Mucosa of descending colon (tissue), 3 donors: Measurements from ENCODE around the gene LCE2B. TPM values are rescaled to one million over a fixed set of nuclear protein-coding genes. Genes with fewer than 3 reads are reported as not detected.
"Not testable (repeated sequence)": the region's sequence is repeated elsewhere in the genome, so short reads cannot be mapped to it uniquely, and the experiment has no call there.

Experiments used
- ATAC-seq: fragments of 200-7000 bp; cut with Tn5 transposase; one replicate; pipeline ENCODE4 v1.9.1; 2020; ENCODE audit warnings: mild to moderate bottlenecking, moderate library complexity
- DNase-seq, 3 donors: peaks; one replicate each; pipeline ENCODE4 v3.0.0-alpha.2; 2020
- H3K36me3 ChIP-seq: fragments of 200-600 bp; one replicate; pipeline ENCODE4 v1.8.0; 2021; ENCODE audit warnings: low read depth, mild to moderate bottlenecking
- H3K4me1 ChIP-seq: fragments of 200-600 bp; one replicate; pipeline ENCODE4 v1.8.0; 2021; ENCODE audit warnings: low read depth, mild to moderate bottlenecking
- H3K4me3 ChIP-seq: fragments of 200-600 bp; one replicate; pipeline ENCODE4 v1.8.0; 2021; ENCODE audit warnings: mild to moderate bottlenecking
- H3K9me3 ChIP-seq: fragments of 200-600 bp; one replicate; pipeline ENCODE4 v1.8.0; 2021; ENCODE audit warnings: mild to moderate bottlenecking
- CTCF ChIP-seq: fragments of 200-600 bp; IDR thresholded peaks from one replicate; pipeline ENCODE4 v1.8.0; 2022; ENCODE audit warnings: antibody characterized with exemption, mild to moderate bottlenecking
- intact Hi-C, 2 donors: fragments of 100-400 bp; cut with DNase I in 1 of 2; cut with micrococcal nuclease in 1 of 2; formaldehyde crosslinking; loops; one replicate each; pipeline versions ENCODE4 v1.11.0 to v1.11.1; 2022; cut with DNase I, micrococcal nuclease
- total RNA-seq, 3 donors: library from RNA; stranded (reverse); fragmentation: NEBNext Ultra II Directional in 2 of 3; extraction: Animal tissue kit (Norgen Biotek cat#: 25700) in 2 of 3; gene quantifications; one replicate each; pipeline versions ENCODE4 v1.2.1 to v1.2.4, GENCODE V29; 2021 to 2023
- donor health status: DM: no; HTN: no; CAD: no; lungs with moderate emphysema.
- donor health status: DM: no; HTN: no; CAD: no.
- donor health status: DM: no; HTN: yes; CAD: no.

Gene LCE2B
- total RNA-seq, 3 donors from 2014 or later: not detected

- H3K4me1 ChIP-seq: no peaks in the 10 kb centered on the region
- ATAC-seq (no peak), DNase-seq (no peak)
- H3K4me3 ChIP-seq: no peak overlapping the region
- intact Hi-C loops: no loop called here
- no peak for TF ChIP-seq CTCF
- no peaks in the 10 kb centered on the region for H3K9me3 ChIP-seq
- no peaks in the 10 kb centered on the region for H3K36me3 ChIP-seq
Measured at GRCh38 chr1:152673016-152673415, 12.9 kb upstream of the LCE2B start.

GRCh38 chr1:152674983-152675382 lies 10.9 kb upstream of the LCE2B start, which contains the start of gene LCE2C:
TSS of gene LCE2C (plus strand) at chr1:152675279. CDS start at chr1:152676016, 737 bp downstream.
- ATAC-seq, H3K9me3 ChIP-seq, H3K36me3 ChIP-seq, H3K4me3 ChIP-seq, DNase-seq, intact Hi-C loops, H3K4me1 ChIP-seq: not testable (repeated sequence)

- Histone ChIP-seq H3K36me3 (no peaks in the 10 kb centered on the region), H3K9me3 (no peaks in the 10 kb centered on the region), H3K4me3 (no peak overlapping the region), H3K4me1 (no peaks in the 10 kb centered on the region)
- no peak for TF ChIP-seq CTCF
- intact Hi-C loops: no loop called here
- DNase-seq (peak in 1 of 3 donors; percentile 2), ATAC-seq (no peak)
Measured at GRCh38 chr1:152679459-152679858, 6.5 kb upstream of the LCE2B start.

- Histone ChIP-seq H3K4me1 (no peaks in the 10 kb centered on the region), H3K36me3 (no peaks in the 10 kb centered on the region), H3K9me3 (no peaks in the 10 kb centered on the region), H3K4me3 (no peak overlapping the region)
- no peak for DNase-seq
- no peak for ATAC-seq
- no peak for TF ChIP-seq CTCF
- intact Hi-C loops: no loop called here
Measured at GRCh38 chr1:152681616-152682015, 4.3 kb upstream of the LCE2B start.

GRCh38 chr1:152683846-152684245 lies 2.1 kb upstream of the LCE2B start:
- Histone ChIP-seq H3K36me3 (no peaks in the 10 kb centered on the region), H3K9me3 (no peaks in the 10 kb centered on the region), H3K4me1 (no peaks in the 10 kb centered on the region), H3K4me3 (no peak overlapping the region)
- intact Hi-C loops: no loop called here
- ATAC-seq: no peak
- no peak for TF ChIP-seq CTCF
- no peak for DNase-seq

GRCh38 chr1:152697701-152698600 lies 12.0 kb downstream of the LCE2B start, which contains the start of gene LCE2A:
TSS of gene LCE2A (plus strand) at chr1:152698345. CDS start at chr1:152698902, 557 bp downstream.
- Histone ChIP-seq H3K4me1 (no peaks in the 10 kb centered on the region), H3K36me3 (no peaks in the 10 kb centered on the region), H3K4me3 (no peak within 1 kb of the TSS), H3K9me3 (no peaks in the 10 kb centered on the region)
- TF ChIP-seq CTCF: no peak
- DNase-seq (no peak), ATAC-seq (no peak)
- intact Hi-C loops: no loop called here
